AG10803 (cell line): ENCODE results near the gene AGBL1.

Experiments used
- DNase-seq: peaks from one replicate; pipeline ENCODE4 v3.0.0; 2010; ENCODE audit warnings: low read depth
- H3K4me3 ChIP-seq: 2 replicates; pipeline ENCODE4 v1.5.1; 2011; ENCODE audit warnings: mild to moderate bottlenecking, low read length, control low read depth
- CTCF ChIP-seq: conservative IDR thresholded peaks from 2 replicates; pipeline ENCODE4 v1.5.1; 2011; ENCODE audit warnings: mild to moderate bottlenecking, low read length, control low read depth, inconsistent platforms

AGBL1 gene

GRCh38 chr15:86044981-86045380, 34.7 kb upstream of the AGBL1 start:
- no peak overlapping the region for H3K4me3 ChIP-seq
- DNase-seq: no peak
- TF ChIP-seq CTCF: no peak

DNA sequence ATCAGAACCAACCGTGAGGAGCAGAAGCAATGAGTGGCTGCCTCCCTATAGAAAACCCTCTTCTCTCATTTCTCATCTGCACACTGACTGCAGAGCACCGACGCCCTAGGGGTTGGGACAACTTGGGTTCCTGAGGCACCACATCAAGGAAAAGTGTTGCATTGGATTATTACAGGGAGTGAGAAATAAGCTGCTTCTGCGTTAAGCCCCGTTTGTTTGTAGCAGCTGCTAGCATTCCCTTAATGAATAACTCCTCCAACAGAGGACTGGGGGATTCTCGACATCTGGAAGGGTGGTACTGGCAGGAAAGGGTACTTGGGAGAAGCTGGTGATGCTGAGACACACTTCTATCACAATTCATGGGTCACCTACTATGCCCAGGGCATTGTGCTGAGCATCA, 25.3 kb upstream of the AGBL1 start:
- H3K4me3 ChIP-seq: no peak overlapping the region
- TF ChIP-seq CTCF: no peak

GRCh38 chr15:86055688-86056087, 24.0 kb upstream of the AGBL1 start:
- H3K4me3 ChIP-seq: no peak overlapping the region
- TF ChIP-seq CTCF: no peak
- DNase-seq: no peak

More for the DNA sequence above, 25.3 kb upstream of the AGBL1 start:
- DNase-seq: no peak

GRCh38 chr15:86059851-86060250, 19.8 kb upstream of the AGBL1 start:
- DNase-seq: no peak
- no peak for TF ChIP-seq CTCF
- no peak overlapping the region for H3K4me3 ChIP-seq

DNA sequence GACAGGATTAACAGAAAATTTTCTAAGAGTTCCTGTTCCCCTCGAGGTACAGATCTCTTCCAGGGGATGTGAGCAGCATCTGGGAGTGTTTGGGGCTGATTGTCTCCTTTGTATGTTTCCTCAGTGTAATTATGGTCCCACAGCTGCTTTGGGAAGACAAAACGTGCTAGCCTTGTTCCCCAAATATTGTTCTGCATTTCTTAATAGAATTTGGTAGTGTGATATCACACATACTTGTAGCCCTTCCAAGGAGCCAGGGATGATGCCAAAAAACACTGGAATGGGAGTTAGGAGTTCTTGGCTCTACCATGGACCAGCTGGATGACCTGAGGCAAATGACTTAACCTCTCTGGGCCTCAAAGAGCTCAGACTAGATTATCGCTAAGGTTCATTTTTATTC, 19.0 kb upstream of the AGBL1 start:
- TF ChIP-seq CTCF: no peak
- no peak overlapping the region for H3K4me3 ChIP-seq
- no peak for DNase-seq

GRCh38 chr15:86061581-86061980, 18.1 kb upstream of the AGBL1 start:
- no peak for TF ChIP-seq CTCF
- no peak overlapping the region for H3K4me3 ChIP-seq
- DNase-seq: no peak

DNA sequence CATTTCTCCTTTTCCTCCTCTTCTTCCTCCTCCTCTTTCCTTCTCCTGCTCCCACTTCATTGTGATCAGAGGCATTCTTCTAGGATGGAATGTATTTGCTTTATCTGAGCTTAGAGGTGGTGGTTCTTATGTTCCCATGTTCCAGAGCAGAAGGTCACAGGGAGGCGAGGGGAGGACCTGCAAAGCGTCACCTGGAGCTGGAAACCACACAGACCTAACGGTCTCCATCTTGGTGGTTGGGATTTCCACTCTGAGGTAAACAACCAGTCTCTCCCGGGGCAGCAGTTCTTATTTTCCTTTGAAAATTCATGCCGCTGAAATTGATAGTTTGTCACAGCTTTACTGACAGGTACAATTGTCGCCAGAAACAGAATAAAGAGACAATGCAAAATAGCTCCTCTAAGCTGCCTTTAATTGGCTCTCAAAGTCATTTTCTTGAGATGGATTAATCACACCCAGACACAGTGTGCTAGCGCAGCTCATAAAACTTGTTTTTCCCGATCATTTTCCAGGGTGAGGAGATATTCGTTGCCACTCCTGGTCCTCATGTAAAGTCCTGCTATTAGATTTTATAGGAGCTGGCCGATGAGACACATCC, 16.9 kb upstream of the AGBL1 start:
- no peak for TF ChIP-seq CTCF
- no peak for DNase-seq
- no peak overlapping the region for H3K4me3 ChIP-seq
